ENCODE results near the gene ATP9B.

- TF ChIP-seq CTCF (conservative IDR thresholded peaks at IDR 0.05 in 1 of 2, IDR thresholded peaks at IDR 0.05 in 1 of 2; ENCODE audit: extremely low read depth in 1 of 2, insufficient read depth in 1 of 2, low read depth in 1 of 2, low read length in 2 of 2) (no peak), EZH2 (IDR thresholded peaks at IDR 0.05; ENCODE audit: borderline replicate concordance, low read length) (no peak)
Observed at GRCh38 chr18:79095216-79095615, 26.0 kb downstream of the ATP9B start.
